Activated CD4-positive, alpha-beta T cell treated with anti-CD3 and anti-CD28 coated beads, Interleukin-2, amount 50 U/mL, for 16 hours (primary cell): Measurements from ENCODE around the gene MBIP.
A peak's percentile ranks its signal among the peaks of the same experiment; 100 is the strongest.

Experiments
- DNase-seq: peaks from one replicate; pipeline ENCODE4 v3.0.0-alpha.2; 2020

Gene MBIP

DNA sequence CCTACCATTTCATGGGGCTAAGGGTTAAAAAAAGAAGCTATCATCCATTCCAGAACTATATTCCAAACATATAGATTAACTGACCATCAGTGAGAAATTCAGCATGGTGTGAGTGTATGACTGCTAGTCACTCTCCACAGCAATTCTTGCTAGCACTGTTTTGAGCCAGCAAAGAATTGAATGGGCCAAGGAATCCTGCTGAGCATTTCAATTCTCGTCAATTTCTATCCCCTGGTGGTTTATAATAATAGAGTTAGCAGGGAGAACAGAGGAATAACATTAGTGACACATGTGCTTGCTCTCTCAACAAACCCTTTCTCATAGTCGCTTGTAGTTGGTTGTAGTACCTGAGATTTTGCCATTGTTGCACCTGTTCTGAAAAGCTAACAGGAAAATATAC is 7.2 kb downstream of the MBIP start:
- no peak for DNase-seq

DNA sequence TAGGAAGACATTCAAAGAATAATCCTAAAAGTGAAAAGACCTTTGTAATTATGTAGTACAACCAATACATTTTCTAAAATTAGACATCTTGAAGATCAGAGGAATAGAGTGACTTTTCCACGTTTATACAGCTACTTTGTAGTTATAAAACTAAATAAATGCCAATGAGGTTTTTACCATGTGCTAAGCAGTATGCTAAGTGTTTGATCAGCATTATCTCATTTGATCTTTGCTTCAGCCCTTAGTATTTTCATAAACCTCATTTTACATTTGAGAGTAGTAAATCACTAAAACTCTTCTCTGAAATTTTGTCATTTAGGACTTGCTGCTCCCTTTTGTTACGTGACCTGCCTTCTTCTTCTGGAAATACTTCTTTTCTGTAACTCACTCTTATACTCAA is 13.6 kb downstream of the MBIP start:
- no peak for DNase-seq

DNA sequence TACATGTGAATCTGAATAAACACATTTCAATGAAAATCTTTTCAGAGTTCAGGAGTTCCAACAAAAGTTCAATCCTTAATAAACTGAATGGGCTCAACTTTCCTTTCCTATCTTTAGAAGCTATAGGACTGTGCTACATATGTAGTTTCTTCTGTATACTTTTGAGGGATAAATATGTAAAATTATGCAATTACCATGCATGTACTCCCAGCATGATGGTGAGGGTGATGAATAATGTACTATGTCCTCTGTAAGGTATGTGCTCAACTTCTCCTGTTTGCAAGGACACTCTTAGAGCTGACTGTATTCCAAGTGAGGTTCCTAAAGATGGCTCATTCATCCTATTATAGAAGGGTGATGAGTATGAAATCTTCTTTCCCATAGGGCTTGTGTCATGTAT is 15.5 kb downstream of the MBIP start:
- no peak for DNase-seq

DNA sequence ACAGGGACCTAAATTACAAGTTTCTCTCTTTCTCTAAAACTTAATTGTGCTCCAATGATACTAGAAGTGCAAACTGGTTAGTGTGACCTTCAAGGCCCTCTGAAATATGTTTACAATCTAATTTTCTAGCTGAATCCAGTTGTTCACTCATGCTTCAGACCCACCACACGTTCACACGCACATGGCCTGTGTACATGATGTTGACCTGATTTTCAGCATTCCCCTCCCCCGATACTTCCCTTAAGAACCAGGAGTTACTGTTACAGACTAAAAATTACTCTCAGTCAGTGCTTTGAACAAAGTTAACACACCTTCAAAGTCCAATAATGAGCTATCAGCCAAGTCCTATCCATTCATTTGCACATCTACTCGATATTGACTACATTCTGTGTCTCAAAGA is 16.5 kb downstream of the MBIP start:
- DNase-seq: no peak

DNA sequence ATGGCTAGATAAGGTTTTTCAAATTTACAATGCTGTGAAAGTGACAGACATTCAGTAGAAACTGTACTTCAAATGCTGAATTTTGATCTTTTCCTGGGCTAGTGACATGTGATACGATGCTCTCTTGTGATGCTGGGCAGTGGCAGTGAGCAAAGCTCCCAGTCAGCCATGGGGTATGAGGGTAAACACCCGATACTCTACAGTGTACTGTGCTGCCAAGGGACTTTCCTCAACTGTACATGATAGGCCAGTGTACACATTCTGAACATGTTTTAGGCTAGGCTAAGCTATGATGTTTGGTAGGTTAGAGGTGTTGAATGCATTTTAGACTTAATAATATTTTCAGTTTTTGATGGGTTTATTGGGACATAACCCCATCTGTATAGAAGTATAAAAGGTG is 17.6 kb downstream of the MBIP start:
- DNase-seq: no peak

DNA sequence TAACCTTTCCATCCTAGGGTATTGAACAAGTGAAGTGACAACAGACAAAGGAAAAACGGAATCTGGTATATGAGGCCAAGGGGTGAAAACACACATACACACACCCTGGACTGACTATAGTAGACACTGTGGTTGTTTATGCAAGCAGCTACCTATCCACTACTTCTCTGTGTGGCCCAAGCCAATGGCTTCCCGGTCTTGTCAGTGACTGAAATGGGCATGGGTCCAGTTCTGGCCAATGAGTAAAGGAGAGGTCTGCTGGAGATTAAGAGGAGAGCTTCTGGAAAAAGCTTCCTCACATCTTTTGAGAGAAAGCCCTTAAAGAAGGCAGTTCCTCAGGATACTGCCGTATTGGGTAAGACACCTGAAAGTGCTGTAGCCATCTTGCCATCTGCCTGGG is 19.3 kb downstream of the MBIP start:
- DNase-seq: no peak

DNA sequence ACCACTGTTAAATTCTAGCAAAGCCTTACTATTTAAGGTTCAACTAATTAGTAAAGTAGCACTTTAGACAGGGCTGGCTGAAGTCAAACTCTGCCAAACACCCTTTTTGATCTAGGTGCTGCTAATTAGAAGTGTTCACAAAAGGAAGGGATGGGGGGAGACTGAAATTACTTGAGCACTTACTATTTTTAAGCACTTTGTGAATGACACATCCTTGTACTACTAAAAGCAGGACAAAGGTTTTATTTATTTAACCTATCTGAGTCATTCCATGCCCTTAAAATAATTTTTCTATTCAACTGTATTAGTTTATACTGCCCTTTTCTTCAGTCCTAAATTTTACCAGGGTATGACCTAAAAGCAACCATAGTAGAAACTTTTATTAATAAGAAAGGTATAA is 20.1 kb downstream of the MBIP start:
- no peak for DNase-seq

DNA sequence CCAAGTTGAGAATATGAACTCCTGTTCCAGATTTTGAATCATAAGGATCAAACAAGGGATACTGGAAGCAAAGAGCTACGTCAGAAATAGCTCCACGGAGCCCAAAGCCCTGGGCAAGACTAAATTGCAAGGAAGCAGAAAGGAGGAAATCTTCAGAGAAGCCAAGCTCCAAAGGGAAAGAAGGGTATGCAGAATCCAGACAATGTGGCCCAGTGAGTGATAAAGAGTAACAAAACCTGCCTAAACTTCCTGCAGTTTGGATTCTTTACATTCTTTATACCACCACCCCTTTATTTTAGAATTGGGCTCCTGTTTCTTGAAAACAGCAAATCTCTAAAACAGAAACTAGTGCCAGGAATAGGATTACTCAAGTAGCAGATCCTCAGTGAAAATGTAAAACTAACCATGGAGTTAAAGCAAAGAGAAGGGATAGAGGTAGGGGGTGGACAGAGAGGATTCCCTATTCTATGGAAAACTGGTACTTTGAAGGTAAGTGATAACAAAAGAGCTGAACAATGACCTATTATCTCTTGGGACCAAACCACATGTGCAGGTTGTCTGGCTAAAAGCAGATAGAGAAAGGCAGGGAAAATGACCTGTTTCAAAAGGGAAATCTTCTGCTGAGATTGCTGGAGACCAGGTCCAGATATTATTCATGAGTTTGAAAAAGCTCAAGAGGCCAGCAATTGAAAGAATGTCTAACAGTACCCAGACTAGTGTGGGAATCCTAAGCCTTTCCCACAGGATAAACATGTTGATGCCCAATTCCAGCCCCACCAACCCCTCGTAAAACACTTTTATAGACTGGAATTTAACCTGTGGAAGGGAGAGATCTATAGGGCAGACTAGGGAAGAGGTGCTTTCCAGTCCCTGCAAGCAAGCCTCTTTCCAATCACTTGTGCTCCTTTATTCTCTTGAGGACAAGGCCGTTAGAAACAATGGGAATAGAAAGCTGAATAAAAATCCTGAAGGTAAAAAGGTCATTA is 24.5 kb downstream of the MBIP start:
- DNase-seq: no peak

DNA sequence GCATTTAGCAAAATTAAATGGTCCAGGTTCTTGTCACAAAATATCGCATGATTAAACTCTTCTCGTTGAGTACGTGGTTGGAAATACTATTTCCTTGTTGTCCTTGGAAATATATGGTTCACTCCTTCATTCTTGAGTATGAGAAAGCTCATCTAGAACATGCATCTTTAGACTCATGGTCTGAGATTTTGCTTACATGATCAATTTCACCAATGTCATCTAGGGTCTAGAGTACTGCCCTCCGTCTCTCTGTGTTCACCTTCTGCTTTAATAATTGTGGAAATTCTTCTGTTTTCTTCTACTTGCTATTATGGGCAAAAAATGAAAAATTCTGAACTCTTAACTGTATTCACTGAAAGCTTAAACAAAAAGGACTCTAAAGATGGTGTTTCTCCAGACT is 25.9 kb downstream of the MBIP start:
- DNase-seq: no peak

DNA sequence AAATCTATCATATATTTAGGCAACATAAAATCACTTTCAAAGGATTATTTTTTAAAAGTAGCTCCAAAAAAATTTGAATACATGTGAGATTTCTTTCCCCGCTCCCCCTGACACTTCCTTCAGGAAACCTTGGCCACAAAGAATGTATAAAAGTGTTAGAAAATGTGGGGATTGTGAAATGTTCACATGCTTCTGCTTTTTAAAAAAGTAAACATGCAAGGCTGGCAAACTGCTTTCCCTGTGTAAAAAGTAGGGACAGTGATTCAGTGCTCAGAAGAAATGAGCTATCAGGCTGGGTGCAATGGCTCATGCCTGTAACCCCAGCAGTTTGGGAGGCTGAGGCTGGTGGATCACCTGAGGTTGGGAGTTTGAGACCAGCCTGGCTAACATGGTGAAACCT is 26.6 kb downstream of the MBIP start:
- DNase-seq: no peak

DNA sequence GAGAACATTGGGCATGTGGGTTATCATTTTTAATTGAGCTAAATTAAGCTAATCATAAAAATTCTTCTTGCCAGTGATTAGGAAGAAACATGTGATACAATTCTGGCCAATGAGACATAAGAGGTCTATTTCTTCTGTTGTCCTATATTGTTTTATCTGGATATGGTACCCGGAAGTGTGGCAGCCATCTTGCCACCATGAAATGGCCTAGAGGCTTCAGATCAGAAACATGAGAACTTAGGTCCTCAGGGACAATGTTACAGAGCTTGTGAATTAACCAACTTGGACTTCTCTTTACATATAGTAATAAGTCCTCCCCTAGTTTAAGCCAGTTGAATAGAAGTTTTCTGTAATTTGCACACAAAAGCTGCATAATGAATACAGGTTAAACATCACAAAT is 30.5 kb downstream of the MBIP start:
- no peak for DNase-seq

DNA sequence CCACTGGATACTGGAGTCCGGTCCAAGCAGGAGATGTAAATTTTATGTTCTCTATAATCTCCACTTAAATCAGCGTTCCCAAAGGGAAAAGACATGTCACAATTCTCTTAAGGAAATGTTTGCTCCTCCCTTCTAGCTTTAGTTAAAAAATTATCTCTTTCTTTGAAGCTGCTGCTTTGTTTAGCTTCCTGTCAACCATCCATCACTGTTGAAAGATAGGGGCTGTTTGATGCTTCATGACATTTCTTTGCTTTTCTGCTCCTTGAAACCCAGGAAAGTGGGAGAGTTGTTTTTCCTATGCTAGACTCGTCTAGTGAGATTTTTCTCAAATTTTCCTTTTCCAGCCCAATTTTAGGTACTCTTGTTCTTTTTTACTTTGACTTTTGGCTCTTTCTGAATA is 31.9 kb downstream of the MBIP start:
- no peak for DNase-seq

DNA sequence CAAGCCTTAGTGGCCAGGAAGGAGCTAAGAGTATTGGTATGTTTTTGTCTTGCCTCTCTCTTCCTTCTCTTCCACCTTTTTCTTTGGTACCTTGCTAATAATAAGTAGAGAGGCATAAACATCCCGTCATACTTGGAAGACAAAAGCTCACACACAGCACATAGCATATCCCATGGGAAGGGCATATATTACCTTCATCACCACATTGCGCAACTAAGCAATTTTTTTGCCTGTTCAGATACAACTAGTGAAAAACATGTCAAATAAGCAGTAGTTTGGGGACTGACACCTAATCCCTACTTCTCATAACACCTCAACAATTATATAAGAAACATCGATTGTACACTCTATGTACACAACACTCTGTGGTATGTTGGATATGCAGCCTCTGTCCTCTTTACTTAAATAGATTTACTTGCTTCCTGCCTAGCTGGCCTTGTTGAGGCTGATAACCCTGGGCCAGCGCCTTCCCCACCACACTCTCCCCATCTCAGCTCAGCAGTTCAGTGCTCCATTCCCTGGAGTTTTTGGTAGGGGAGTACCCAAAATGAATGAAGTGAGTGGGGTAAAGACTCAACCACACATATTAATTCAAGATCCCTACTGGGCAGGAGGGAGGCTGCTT is 35.4 kb downstream of the MBIP start:
- no peak for DNase-seq

DNA sequence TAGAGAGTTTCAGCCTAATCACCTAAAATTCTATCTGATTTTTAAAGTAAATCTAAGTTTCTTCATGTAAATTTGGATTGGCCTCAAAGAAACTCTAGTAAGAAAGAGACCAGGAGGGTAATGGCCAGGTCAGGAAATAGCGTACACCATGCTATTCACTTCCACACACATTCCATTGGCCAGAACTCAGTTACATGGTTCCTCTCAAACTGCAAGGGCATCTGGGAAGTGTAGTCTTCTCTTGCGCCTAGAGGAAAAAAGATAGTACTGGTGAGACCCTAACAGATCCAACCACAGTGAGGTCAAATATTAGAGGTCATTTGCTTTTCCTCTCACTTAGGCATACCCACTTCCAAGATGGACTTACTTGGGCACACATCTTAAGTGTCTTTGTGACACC is 39.1 kb downstream of the MBIP start:
- DNase-seq: no peak

DNA sequence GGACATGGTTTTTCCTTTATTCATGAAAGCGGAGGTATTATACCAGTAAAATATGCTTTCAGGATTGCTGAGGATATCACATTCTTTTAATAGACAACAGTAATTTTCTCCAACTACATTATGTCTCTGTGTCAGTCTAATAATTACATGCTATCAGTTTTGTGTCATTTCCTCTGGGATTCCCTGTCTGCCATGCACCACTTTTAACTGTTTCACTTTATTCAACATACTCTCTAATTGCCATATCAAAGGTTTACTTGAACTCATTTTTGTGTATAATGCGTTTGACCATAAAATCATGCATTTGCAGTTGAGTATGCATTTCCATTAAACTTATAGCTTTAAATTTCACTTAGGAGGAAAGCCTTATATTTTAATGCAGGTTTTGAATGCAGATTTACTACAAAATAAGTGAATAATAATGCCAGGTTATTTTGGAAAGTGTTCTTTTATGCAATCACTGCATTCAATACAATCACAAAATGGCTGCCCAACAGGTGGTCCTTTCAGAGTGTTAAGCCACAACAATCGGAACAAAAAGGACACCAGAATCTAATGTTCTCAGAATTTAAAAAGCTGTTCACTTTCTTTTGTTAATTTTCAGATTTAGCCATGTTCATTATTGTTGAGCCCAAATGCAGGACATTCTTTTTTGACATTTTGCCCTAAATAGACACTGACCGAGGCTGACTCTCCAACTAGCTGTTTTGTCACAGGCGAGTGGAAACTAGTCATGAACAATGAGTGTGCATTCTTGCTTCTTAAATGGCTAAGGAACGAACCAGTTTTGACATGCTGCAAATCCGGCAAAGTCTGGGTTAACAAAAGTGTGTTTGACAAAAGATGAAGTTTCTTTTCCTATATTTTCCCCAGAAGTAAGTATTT is 40.9 kb downstream of the MBIP start:
- DNase-seq: no peak

DNA sequence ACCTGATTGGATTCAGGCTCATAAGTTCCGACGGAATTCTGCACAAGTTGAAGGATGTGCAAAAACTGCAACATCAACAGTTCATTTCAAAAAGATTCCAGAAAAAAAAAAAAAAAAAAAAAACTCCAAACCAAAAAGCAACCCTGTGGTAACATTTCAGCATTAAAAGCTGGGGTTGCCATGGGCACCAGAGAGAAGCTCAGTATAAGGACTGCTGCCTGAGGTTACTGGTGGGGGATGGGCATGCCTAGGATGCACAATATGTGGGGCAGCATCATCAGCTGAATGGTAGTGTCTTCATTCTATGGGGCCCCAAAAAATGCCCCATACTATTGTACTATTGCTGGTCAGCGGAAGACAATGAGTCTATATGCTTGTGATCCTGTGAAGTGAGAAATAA is 44.7 kb downstream of the MBIP start:
- no peak for DNase-seq

DNA sequence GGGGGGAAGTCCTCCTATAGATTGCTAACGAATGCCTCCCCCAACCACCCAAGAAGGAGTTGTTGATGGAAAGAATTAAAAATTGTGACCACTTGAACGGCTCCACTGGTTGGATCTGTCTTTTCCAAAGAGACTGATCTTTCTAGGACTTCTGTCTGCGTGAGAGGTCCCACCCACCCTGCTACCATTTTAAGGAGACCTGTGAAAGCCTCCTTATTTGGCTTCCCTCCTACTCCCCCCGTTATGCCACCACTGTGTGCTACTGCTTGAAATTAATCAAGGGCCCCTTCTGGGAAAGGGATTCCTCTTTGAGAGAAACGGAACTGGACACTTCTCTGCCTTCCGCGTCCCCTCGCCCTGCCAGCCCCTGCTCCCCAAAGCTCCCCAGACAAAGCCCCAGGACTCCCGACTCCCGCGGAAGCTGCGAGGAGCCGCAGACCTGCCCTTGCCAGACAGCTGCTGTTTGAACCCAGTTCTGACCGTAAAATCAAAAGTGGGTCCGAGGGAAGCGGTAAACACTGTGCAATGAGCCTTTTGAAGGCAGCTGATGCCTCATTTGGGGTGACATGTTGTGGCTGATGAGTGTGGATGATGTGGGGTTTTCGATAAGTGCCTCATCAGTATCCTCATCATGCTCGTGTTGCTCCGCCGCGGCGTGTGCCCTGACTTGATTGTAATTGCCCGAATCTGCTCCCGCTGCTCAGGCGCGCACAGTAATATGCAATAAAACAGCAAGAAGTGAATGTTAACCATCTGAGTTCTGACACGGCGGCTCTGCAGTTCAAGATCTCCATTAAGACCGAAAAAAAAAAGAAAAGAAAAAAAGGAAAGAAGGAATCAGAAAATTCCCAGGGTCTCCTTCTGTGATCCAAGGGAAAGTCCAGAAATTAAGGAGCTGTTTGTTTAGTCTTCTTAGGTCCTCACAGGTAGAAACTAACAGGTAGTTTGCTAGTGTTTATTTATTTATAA is 48.2 kb downstream of the MBIP start:
- peak; percentile 21 for DNase-seq

DNA sequence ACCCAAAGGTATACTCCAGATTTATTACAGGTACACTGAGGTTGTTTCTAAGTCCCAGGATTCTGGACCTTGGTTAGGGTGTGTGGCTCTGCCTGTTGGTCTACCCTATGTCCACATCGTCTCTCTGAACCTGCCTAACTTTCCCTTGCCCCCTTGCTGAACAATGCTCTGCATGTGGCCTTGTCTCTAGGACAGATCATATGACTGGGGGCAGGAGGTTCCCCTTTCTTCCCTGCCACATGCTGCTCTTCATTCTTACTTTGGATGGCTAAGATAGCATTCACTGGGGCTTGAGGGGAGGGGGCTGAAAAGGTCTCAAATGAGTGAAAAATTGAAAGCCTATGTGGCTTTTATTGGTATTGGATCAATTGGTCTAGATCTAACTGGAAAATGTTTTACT is 49.2 kb downstream of the MBIP start:
- DNase-seq: no peak

DNA sequence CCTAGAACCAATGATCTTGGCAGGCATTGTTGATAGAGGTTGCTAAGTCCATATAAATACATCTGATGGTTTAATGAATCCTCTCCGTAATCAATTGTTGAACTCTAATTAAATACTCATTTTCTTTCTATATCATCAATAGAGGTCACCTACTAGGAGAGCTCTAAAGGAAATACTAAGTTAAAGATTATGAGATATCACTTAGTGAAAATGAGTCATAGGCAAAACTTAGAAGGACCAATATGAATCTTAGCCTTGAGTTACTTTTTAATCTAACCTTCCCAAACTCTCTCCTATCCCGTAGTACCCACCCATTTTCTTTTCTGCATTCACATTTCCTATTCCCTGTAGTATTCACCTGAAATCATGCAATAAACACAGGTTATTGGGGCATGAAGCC is 50.2 kb downstream of the MBIP start:
- DNase-seq: no peak

DNA sequence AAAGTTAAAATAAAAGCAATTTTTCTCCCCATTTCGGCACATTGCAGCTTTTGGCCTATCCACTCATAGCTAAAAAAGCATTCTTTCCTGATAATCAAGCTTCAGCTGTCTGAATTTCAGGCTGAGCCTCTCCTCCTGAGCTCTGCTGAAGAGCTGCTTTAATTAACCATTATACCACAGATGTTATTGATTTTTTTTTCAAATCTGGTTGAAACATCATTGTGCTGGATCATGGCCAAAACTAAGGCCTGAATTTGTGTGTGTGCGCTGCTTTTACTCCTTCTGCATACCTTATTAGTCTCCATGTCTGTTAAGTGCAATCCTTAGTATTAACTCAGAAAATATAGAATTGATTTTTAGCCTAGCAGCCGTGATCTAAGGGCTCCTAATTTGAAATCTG is 52.3 kb downstream of the MBIP start:
- DNase-seq: no peak

DNA sequence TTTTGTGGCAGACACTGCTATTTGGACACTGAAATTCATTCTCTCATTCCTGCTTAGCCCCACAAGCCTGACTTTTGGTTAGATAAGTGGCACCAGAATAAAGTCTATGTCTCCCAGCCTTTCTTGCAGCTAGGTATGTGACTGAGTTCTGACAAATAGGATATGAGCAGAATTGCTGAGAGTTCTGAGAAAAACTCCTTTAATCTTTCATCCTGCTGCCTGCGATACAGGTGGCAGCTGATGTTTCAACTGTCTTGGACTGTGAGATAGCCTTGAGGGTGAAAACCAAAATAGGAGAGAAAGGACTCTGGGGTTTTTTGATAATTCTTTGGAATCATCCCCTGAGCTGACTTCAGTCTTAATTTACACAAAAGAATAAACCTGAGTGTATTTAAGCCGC is 55.8 kb downstream of the MBIP start:
- no peak for DNase-seq

DNA sequence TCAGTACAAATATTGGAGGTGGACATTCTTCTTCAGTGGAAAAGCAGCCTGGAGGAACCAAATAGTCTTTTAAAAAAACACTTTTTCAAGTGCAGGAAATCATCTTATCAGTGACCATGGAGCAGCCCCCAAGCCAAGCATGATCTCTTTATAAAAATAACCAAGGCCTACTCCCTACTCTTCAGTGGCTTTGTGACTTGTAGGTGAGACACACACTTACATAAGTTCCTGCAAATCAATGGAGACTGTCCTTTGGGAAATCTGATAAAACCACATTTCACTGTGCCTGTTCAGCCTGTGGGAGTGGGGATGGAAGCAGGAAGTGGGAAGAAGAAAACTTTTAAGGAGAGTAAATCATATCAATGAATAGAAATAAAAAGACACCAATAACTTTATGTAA is 56.3 kb downstream of the MBIP start:
- no peak for DNase-seq
